Hepatocyte (in vitro differentiated cells): ENCODE measurements around the gene OAS1. TPM values are rescaled to one million over a fixed set of nuclear protein-coding genes. Genes with fewer than 3 reads are reported as not detected.

Source experiments
- DNase-seq: peaks from one replicate; pipeline ENCODE4 v3.0.0-alpha.2; 2016; ENCODE audit warnings: low spot score
- H2AFZ ChIP-seq: fragments of 200-600 bp; sonication (generic); 2 replicates; pipeline ENCODE4 v1.6.0; 2016; ENCODE audit warnings: antibody characterized with exemption, mild to moderate bottlenecking
- H3K27ac ChIP-seq: fragments of 200-600 bp; sonication (generic); 2 replicates; pipeline ENCODE4 v1.5.1; 2016; ENCODE audit warnings: mild to moderate bottlenecking
- H3K27me3 ChIP-seq: fragments of 200-600 bp; sonication (generic); 2 replicates; pipeline ENCODE4 v1.6.1; 2016
- H3K36me3 ChIP-seq: fragments of 200-600 bp; sonication (generic); replicated peaks from 2 replicates; pipeline ENCODE4 v1.5.1; 2016; ENCODE audit warnings: low read depth; ENCODE audit not compliant: insufficient read depth
- H3K4me1 ChIP-seq: fragments of 200-600 bp; sonication (generic); 2 replicates; pipeline ENCODE4 v1.5.1; 2016; ENCODE audit warnings: mild to moderate bottlenecking, moderate library complexity; ENCODE audit not compliant: insufficient read depth
- H3K4me2 ChIP-seq: fragments of 200-600 bp; sonication (generic); 2 replicates; pipeline ENCODE4 v1.6.0; 2016
- H3K4me3 ChIP-seq: fragments of 200-600 bp; sonication (generic); 2 replicates; pipeline ENCODE4 v1.5.1; 2016; ENCODE audit warnings: mild to moderate bottlenecking
- H3K79me2 ChIP-seq: fragments of 200-600 bp; sonication (generic); 2 replicates; pipeline ENCODE4 v1.6.0; 2017; ENCODE audit warnings: mild to moderate bottlenecking
- H3K9me2 ChIP-seq: fragments of 200-600 bp; sonication (generic); replicated peaks from 2 replicates; pipeline ENCODE4 v1.6.0; 2017; ENCODE audit warnings: mild to moderate bottlenecking; ENCODE audit not compliant: insufficient read depth
- H3K9me3 ChIP-seq: fragments of 200-600 bp; sonication (generic); 2 replicates; pipeline ENCODE4 v1.5.1; 2016; ENCODE audit warnings: low read depth, mild to moderate bottlenecking
- H4K20me1 ChIP-seq: fragments of 200-600 bp; sonication (generic); 2 replicates; pipeline ENCODE4 v1.6.0; 2016; ENCODE audit warnings: mild to moderate bottlenecking; ENCODE audit not compliant: insufficient read depth, poor library complexity, severe bottlenecking
- CTCF ChIP-seq: fragments of 200-600 bp; sonication (generic); IDR thresholded peaks from 2 replicates; pipeline ENCODE4 v1.5.1; 2016; ENCODE audit warnings: antibody characterized with exemption, mild to moderate bottlenecking; ENCODE audit not compliant: poor library complexity
- EZH2 ChIP-seq: fragments of 200-600 bp; sonication (generic); IDR thresholded peaks from 2 replicates; pipeline ENCODE4 v1.6.1; 2016; ENCODE audit warnings: antibody characterized with exemption, mild to moderate bottlenecking, borderline replicate concordance
- EZH2phosphoT487 ChIP-seq: fragments of 200-600 bp; sonication (generic); IDR thresholded peaks from one replicate; pipeline ENCODE4 v1.6.1; 2018; ENCODE audit warnings: antibody characterized with exemption, mild to moderate bottlenecking, low read depth, moderate library complexity; ENCODE audit not compliant: unreplicated experiment, severe bottlenecking
- WGBS: methylation state at CpG from one replicate; pipeline ENCODE4 v1.1.6; 2016; ENCODE audit warnings: low lambda C conversion rate; ENCODE audit errors: missing lambda C conversion rate; 5-methylcytosine and 5-hydroxymethylcytosine counted together
- polyA plus RNA-seq: library from polyadenylated mRNA; unstranded; fragments of >200 nt; fragmentation: Nextera tagmentation; extraction: Ambion mirVana; gene quantifications from 2 replicates; pipeline ENCODE4 v1.2.1, GENCODE V29; 2016
- total RNA-seq: library from RNA; depleted of rRNA; stranded (reverse); fragments of >200 nt; gene quantifications from 2 replicates; pipeline ENCODE4 v1.2.3, GENCODE V29; 2014

OAS1 gene
- total and polyA plus RNA-seq, 2 experiments from 2014 or later: 18.6 to 25.0 TPM

DNA sequence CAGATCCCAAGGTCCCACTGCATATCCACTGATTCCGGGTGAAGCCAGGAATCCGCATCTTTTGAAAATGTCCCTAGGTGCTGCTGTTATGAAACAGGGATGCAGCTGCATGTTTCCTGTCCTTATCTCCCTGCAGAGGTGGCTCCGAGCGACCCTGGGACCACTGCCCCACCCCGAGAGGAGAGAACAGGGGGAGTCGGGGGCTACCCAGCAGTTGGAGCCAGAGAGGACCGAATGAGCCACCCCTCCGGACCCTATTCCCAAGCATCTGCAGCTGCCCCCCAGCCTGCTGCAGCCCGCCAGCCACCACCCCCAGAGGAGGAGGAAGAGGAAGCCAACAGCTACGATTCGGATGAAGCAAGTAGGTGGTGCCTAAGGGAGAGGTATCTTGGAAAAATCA lies 30.3 kb upstream of the OAS1 start:
- no peak for TF ChIP-seq EZH2phosphoT487
- no peak for TF ChIP-seq CTCF
- TF ChIP-seq EZH2: no peak
- WGBS: 80% methylated on average over 10 of the region's 11 CpGs
- Histone ChIP-seq H3K27me3 (peaks cover 29% of the 10 kb centered on the region), H3K9me3 (no peaks in the 10 kb centered on the region), H3K4me1 (no peaks in the 10 kb centered on the region), H3K27ac (no peak overlapping the region), H2AFZ (no peak overlapping the region), H3K9me2 (no peaks in the 10 kb centered on the region), H3K36me3 (no peaks in the 10 kb centered on the region), H4K20me1 (no peaks in the 10 kb centered on the region), H3K4me3 (no peak overlapping the region), H3K4me2 (no peak overlapping the region), H3K79me2 (no peaks in the 10 kb centered on the region)
- no peak for DNase-seq

DNA sequence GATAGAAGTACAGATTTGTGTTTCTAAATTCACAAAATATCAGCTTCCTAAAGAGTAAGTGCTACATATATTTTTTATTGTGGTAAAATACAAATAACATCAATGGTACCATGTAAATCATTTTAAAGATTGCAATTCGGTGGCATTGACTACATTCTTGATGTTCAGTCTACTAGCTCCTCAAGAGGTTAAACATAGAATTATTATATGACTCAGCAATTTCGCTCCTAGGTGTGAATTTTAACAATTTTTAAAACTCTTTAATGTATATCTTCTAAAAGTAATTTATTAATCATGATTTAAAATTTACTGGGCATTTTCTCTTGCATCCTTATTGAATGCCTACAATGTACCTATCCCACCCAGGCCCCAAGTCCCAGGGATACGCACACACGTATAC lies 29.8 kb upstream of the OAS1 start:
- Histone ChIP-seq H3K4me2 (no peak overlapping the region), H3K9me2 (no peaks in the 10 kb centered on the region), H3K79me2 (no peaks in the 10 kb centered on the region), H2AFZ (no peak overlapping the region), H3K4me1 (no peaks in the 10 kb centered on the region), H4K20me1 (no peaks in the 10 kb centered on the region), H3K27me3 (peaks cover 29% of the 10 kb centered on the region), H3K36me3 (no peaks in the 10 kb centered on the region), H3K27ac (no peak overlapping the region), H3K4me3 (no peak overlapping the region), H3K9me3 (no peaks in the 10 kb centered on the region)
- DNase-seq: no peak
- TF ChIP-seq EZH2 (no peak), EZH2phosphoT487 (no peak), CTCF (no peak)
- 85% methylated on average over 4 of the region's 4 CpGs for WGBS

- H3K9me2 ChIP-seq: no peaks in the 10 kb centered on the region
- no peak for DNase-seq
- H3K4me2 ChIP-seq: no peak overlapping the region
- no peaks in the 10 kb centered on the region for H3K79me2 ChIP-seq
- 90% methylated on average over 3 of the region's 3 CpGs for WGBS
- no peak overlapping the region for H3K27ac ChIP-seq
- no peak overlapping the region for H2AFZ ChIP-seq
- no peaks in the 10 kb centered on the region for H3K9me3 ChIP-seq
- no peak for TF ChIP-seq CTCF
- H3K27me3 ChIP-seq: peaks cover 21% of the 10 kb centered on the region
- H4K20me1 ChIP-seq: no peaks in the 10 kb centered on the region
- no peaks in the 10 kb centered on the region for H3K36me3 ChIP-seq
- H3K4me3 ChIP-seq: no peak overlapping the region
- H3K4me1 ChIP-seq: no peaks in the 10 kb centered on the region
These were observed 28.3 kb upstream of the OAS1 start for GRCh38 chr12:112878488-112878887.

DNA sequence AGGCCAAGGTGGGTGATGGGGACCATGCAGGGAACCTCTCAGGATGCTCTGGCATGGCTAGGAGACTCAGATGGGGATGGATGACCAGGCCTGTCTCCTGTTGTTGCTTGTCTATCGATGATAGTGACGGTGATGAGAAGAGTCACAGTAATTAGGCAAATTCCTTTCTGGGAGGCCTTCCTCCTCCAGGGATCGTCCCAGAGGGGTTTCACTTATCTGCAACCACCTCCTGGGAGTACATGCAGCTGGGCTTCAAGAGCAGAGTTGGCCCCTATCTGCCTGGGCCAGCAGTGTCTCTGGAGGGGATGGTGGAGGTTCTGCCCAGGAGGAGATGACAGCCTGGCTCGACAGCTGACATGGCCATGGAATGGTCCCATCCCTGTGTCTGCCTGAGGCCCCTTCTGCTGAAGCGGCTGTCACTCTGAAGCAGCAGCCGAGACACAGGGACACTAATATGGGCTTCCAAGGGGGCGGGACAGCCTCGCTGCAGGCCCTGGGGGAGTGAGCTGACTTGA lies 27.5 kb upstream of the OAS1 start:
- H3K9me2 ChIP-seq: no peaks in the 10 kb centered on the region
- WGBS: 63% methylated on average over 8 of the region's 8 CpGs
- no peak for DNase-seq
- H3K36me3 ChIP-seq: no peaks in the 10 kb centered on the region
- no peaks in the 10 kb centered on the region for H3K4me1 ChIP-seq
- H3K27ac ChIP-seq: no peak overlapping the region
- peaks cover 17% of the 10 kb centered on the region for H3K27me3 ChIP-seq
- H3K9me3 ChIP-seq: no peaks in the 10 kb centered on the region
- H4K20me1 ChIP-seq: no peaks in the 10 kb centered on the region
- no peaks in the 10 kb centered on the region for H3K79me2 ChIP-seq
- H3K4me3 ChIP-seq: no peak overlapping the region
- H3K4me2 ChIP-seq: no peak overlapping the region
- no peak overlapping the region for H2AFZ ChIP-seq
- TF ChIP-seq EZH2 (no peak), EZH2phosphoT487 (no peak), CTCF (no peak)
